DMS79 (cell line): ENCODE data around the gene KLF3.

Source experiments
- DNase-seq: peaks from one replicate; lab custom pipeline; 2025; lab: John Stamatoyannopoulos, UW

Gene KLF3

DNA sequence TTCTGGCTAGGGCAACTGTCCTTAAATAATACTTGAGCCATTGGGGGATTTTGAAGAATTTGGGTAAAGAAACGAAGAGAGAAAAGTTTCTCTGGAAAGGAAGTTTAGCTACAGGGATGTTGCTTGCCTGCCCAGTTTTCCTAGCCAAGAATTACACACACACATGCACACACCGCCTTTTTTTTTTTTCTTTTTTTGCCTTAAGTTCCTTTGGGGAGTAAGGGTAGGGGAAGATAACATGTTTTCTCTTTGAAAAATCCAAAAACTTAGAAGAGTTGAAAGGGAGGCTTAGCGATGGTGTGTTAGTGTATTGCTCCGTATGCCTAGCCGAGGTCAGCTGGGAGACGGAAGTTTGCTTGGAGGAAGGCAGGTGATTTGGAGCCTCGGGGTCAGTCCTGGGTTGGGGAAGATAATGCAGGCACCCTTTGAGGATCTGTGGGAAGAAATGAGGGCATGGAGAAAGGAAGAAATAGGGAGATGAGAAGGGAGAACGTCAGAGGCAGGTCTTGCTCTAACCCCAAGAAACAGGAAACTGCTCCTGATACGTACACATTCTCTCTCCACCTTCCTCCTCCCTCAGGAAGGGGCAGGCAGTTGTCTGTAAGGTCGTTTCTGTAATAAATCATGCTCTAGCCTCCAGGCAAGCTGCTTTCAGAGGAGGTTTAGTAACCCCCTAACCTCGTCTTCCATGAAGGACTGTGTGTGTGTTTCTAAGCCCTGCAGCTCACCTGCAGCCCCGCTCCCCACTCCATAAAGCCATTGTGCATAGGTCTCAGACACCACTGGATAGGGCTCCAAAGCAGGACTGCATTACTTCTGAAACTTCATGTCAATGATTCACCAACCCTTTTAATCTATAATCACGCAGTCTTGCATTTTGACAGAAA lies 10.5 kb downstream of the KLF3 start:
- DNase-seq: no peak

DNA sequence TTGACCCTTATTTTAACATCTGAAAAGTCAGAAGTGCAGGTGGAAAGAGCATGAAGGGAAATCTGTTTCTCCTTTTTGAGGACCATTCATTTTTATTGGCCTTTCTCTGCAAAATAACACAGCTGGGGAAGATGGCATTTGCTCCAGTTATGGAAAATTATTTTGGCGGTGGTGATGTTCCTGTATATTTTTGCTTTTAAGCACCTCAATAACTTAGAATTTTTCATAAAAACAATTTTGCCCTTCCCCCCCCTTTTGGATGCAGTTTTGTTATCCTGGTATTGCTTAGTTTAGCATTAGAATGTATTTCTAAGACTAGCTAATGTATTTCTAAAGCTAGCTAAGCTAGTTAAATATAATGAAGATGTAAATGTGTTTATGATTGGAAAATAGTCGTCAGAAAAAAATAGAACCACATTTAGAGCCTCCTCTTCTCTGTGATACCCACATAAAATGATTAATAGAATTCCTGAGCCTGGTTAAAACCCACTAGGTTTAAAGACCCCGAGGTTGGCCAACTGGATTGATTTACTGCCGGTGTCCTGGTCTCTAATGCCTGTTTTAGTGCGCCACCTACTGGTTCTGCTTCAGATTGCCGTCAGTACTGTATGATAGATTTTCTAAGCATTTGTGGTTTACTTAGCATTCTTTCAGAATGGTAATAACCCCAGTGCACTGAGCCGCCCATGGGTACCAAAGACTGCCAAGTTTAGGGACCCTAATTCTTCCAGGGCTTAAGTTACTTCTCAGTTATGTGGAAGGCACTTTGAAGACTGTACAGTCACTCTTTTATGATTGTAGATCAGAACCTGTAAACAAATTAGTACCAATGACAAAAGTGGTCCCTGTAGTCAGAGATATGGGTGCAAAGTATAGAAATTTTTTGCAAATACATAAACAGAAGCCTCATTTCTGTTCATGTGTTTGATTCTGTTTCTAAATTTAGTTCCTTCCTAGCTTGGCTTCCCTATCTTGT lies 11.4 kb downstream of the KLF3 start:
- DNase-seq: no peak

DNA sequence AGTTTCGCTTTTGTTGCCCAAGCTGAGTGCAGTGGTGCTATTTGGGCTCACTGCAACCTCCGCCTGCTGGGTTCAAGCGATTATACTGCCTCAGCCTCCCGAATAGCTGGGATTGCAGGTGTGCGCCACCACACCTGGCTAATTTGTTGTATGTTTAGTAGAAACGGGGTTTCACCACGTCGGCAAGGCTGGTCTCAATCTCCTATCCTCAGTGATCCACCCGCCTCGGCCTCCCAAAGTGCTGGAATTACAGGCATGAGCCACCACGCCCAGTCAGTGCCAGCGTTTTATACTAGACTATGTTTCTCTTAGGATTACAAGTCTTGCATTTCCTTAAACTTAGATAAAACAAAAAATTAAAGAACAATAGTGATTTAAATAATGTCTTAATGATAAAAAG lies 13.0 kb downstream of the KLF3 start:
- DNase-seq: no peak

DNA sequence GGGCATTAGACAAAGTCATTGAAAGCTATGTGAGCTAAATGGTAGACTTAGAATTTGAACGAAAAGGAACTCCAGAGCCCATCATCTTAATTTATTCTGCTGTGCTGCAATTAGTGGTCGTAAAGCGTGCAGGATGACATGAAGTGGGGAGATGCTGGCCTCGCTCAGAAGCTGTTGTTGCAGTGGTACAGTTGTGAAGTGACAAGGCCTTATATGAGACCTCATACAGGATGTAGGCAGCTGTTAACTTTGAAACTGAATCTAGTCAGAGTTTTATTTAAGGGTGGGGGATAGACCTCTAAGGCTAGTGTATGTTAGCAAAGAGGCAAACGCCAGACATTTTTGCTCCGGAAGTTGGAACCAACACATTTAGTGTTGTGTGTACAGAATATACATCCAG lies 13.4 kb downstream of the KLF3 start:
- DNase-seq: no peak

DNA sequence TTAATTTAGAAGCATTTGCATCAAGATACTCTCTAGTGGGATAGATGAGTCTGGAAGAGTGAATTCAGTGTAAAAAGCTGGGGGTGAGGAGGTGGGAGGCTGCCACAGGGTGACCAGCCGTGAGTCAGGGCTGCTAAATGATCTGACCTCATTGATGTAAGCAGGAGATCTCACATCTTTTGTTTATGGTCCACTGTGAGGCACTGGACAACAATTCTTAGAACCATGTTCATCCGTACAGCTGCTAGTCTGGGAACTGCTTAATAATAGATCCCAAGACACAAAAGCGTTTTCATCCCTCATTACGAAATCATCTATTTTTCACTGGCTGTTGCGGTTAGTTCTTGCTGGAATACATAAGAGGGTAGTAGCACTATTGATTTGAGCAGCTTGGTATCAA lies 14.1 kb downstream of the KLF3 start:
- DNase-seq: no peak

DNA sequence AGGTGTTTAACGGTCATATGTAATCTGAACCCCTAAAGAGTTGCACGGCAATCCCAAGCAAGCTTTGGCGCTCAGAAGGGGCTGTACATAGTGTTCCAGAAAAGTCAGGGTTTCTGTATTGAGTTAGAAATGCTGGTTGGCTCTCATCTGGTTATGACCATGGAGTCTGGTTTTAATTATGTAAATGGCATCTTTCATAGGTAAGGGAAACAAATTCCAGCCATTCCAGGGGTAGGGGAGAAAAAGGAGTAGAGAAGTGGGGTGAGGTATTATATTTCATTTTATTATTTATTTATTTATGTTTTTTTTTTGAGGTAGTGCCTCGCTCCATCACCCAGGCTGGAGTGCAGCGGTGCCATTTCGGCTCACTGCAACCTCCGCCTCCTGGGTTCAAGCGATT lies 15.9 kb downstream of the KLF3 start:
- no peak for DNase-seq

DNA sequence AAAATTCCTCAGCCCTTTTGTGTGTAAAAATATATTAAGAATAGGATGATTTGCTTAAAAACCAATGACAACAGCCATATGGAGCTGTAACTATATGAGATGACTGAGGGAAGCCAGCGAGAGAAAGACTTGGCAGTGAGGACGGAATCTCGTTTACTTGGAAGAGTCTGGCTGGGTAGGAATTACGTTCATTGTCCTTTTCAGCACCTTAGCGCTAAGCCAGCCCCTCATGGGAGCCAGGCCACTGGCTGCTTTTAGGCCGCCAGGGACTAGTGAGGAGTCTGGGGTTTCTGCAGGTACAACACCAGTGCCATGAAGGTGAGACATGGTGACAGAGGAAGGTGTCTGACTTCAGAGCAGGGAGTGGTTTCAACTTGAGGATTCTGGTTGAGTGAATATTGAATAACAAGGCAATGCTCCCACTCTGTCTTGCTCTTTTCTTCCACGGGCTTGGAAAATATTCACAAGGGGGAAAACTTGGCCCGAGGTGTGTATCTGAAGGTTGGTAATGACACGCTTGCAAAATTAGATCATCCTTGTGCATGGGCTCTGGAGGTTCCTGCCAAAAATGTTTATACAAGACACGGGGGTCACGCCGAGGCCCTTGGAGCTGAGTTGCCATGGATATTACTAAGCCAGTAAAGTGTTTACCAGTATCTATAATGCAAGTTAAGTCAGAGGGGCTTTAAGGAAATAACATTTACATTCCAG lies 17.4 kb downstream of the KLF3 start:
- no peak for DNase-seq

DNA sequence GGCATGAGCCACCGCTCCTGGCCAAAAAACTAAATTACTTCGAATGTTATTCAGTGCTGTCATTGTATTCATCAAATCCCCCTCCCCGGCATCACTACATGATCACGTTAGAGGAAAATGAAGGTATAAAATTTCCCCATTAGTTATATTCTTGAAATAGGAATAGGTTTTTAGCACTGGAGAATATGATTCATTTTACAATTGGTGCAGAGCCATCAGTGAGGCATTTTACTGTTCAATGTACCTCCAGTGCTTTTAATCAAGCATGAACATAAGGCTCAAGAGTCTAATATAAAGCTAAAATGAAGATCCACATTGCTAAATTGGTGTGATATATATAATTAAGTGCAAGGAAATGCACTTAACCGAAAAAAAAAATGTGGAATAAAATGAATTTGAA lies 18.3 kb downstream of the KLF3 start:
- no peak for DNase-seq

DNA sequence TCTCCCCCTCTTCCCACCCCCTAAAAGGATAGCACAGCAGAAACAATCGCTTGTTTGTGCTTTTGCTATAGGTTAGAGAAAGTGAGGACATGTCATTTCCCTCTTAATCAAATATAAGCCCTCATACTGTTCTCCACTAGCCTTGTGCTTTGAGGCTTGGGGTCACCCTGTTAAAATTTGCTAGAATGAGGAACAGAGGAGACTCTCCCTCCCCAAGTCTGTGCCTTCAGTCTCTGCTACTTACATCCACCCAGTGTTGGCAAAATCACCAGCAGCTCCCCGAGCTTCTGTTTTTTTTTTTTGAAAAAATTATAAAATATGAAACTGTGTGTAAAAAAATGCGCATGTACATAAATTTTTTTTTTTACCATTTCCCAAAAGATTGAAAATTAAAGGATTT lies 19.3 kb downstream of the KLF3 start:
- no peak for DNase-seq

DNA sequence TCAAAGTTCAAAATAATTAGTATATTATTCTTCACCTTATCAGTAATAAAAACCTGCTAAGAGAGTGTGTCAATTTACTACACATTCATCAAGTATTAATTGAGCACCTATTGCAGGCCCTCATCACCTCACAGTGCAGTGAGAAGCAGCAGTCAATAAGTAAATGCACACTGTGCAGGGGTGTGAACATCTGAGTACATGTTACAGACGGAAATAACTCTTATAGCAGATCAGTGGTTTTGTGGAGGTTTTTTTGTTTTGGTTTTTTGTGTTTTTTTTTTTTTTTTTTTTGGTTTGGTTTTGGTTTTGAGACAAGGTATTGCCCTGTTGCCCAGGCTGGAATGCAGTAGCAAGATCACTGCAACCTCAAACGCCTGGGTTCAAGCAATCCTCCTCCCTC lies 20.3 kb downstream of the KLF3 start:
- DNase-seq: no peak

DNA sequence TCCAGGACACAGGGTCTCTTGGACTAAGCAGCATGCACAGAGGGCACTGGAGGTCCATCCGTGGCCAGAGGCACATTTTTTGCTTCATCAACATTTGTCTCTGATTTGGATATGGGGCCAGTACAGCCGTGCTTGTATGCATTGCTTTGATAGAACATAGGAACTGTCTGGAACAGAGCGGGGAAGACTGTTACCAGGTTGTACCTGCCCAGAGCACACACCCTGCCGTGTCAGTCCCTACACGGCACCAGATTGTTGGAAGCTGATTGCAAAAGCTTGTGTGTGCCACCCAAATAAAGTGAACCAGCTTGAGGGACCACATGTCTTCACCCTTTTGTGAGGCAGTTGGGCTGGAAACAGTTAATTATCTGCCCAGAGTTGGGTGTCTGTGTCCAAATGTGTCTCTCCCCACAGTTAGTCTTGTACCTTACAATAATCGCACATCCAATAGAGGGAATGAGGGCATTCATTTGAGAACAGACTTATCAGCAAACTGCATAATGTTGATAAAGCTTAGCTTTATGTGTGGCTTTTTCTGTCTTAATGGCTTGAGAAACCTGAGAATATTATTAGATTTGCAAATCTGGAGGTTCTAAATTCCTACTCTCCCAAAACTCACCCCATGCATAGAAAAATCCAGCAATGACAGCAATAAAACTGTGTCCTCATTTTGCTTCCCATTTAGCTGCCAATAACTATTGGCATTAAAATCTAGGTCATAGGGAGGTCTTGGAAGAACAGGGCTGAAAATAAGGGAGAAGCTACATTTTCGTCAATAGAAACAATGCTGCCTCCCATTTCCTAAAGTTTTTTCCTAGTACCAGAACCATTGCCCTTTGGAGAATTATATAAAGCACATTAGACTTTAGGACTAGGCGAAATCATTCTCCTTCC lies 21.2 kb downstream of the KLF3 start:
- DNase-seq: no peak

DNA sequence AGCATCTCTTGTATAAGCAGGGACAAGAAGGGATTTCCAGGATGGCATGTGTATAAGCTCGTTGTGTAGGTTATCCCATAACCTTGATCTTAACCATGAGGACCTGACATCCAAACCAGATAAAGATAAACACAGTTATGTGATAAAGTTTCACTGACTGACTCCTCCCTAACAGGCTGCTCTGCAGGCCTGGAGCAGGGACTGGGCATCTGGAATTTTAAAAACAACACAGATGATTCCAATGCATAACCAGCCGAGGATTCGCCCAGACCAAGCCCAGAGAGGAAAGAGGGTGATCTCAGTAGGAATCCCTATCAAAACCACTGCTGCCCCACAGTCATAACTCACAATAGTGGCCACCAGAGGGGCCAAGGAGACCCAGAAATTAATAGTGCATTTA lies 22.7 kb downstream of the KLF3 start:
- no peak for DNase-seq

DNA sequence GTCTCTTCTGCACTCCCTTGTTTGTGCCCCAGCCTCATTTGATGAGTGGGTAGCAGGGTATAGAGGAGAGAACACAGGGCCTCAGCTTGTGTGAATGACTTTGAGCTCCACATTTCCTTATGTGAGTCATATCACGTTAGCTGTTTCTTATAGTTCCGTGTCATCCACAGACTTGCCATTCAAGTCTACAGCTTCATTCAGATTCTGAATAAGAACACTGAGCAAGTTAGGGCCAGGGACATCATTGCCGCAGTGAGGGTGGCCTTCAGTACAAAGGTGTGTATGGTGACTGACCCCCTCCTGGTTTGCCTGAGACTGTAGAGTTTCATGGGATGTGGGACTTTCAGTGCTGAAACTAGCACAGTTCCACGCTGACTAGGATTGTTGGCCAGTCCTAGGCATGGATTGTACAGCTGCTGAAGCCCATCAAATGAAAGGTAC lies 23.6 kb downstream of the KLF3 start:
- DNase-seq: no peak

DNA sequence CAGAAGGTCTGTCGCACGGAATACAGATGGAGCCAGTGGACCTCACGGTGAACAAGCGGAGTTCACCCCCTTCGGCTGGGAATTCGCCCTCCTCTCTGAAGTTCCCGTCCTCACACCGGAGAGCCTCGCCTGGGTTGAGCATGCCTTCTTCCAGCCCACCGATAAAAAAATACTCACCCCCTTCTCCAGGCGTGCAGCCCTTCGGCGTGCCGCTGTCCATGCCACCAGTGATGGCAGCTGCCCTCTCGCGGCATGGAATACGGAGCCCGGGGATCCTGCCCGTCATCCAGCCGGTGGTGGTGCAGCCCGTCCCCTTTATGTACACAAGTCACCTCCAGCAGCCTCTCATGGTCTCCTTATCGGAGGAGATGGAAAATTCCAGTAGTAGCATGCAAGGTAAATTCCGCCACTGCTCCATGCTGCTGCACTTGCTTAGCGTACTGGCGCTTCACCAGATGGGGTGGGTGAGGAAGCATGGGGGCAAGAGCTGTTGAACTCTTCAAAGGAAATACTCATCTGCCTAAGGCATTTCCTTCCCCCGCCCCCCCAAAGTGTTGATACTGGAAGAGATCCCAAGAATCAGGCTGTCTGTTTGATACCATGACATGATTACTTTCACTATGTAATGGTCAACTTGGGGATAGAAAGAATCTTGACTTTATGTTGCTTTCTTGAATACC lies 24.8 kb downstream of the KLF3 start:
- DNase-seq: no peak

DNA sequence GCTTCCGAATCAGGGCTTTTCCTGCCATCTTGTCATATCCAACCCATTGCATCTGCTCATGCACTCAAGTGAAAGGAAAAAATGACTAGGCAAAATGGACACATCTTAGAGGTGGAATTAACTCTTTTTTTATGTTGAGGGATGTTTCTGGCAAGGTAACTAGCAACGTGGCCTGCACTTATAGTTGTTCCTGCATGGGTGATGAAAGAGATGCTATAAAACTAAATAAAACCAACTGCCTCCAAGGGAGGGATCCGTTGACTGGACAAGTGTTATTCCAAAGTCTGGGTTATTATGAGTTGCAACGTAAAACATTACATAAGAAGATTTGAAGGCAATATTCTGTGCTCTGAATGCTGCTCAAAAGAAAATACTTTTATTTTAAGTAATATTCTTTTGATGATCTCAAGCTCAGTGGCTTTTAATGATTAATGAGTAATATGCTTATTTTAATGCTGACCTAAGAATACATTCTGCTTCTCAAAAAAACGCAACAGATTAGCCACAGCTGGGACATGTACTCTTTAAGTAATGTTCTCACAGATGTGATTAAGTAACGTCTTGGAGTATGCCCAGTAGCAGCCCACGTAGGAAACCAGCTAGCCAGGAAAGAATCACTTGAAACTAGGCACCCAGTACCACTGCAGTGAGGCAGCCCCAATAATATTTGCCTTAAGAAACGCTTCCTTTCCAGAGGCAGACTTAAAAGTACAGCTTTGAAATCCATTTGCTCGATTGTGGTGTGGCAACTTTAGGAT lies 27.4 kb downstream of the KLF3 start:
- DNase-seq: no peak

DNA sequence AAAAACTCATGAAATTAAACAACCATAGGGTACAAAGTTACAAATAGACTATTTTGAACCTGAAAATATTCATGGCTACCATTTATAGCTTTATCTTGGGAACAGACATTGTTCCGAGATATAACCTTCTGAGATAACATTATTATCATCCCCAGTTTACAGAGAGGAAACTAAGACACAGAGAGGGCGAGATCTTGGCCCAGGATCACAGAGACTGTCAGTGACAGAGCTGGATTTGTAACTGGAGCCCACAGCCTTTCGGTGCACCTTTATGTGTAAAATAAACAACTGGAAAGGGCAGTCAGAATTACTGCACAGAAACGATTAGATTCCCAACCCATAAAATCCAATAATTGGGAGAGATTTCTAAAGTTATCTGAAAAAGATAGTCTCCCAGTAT lies 28.4 kb downstream of the KLF3 start:
- no peak for DNase-seq

DNA sequence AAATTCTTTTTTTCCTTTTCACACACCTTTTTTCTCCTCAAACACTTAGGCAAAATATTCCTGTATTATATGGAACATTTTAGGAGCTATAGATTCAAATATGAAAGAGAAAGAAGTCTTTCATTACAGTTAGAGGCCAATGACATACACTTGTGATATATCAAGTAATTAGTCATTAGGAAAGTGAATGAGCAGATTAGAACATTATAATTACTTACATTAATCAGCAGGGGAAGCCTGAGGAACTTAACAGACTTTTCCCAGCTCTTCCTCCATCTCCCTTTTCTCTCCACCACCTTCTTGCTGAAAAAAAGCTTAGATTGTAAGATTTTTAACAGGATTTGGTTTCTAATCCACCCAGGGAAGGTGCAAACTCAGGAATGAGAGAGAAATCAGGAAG lies 29.6 kb downstream of the KLF3 start:
- no peak for DNase-seq

DNA sequence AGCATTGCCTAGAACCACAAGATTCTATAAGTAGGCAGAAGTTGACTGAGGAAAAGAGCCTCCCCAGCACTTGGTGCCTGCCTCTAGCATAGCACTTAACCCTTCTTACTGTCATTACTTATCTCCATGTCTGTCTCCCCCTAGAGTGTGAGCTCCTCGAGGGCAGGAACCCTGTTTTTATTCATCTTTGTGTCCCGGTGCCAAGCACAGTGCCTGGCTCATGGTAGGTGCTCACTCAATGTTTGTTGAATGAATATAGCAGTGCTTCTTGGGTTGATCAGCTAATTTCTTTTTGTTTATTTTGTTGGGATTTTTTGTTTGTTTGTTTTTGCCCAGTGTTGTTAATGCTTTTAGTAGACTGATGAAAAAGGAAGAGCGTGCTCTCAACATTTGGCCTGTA lies 30.3 kb downstream of the KLF3 start:
- DNase-seq: no peak

DNA sequence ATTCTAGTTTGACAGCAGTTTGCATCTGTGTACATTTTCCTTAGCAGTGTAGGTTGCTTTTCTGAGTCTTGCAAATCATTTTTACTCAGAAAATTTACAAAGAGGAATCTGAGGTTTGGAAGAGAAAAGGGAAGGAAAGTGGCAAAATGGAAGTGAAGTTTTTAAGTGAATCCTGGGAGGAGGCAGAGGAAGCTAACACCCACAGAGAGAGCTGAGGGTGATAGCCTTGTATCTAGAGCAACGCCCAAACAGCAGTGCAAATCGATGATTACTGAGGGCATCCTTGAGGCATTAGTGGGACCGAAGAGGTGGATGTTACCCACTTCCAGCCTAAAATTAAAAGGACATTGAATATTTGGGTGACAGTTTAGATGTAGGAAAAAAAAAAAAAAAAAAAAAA lies 31.8 kb downstream of the KLF3 start:
- DNase-seq: no peak

DNA sequence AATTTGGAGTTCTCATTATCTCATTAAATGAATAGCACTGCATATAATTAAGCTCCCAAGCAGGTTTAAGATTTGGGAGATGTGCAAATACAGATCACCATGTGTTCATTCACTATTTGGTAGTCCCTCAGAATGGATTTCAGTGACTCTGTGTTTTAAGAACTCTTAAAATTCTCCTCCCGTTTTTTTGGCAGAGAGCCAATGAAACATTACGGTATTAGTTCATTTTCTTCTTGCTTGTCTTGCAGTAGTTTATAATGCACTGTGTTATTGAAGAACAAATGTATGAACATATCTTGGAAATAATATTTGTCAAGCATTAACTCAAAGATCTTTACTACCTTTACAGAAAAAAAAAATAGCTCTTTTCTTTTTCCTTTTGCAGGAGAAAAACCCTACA lies 32.7 kb downstream of the KLF3 start:
- no peak for DNase-seq
